K562 (cell line): Measurements from ENCODE around the gene RSPH6A. TPM values are rescaled to one million over a fixed set of nuclear protein-coding genes. Genes with fewer than 3 reads are reported as not detected.

ENCODE experiments used
- CCAR2 ChIP-seq: fragments of 200-400 bp; formaldehyde crosslinking; IDR thresholded peaks from 2 replicates; pipeline ENCODE4 v1.6.1; 2017; ENCODE audit warnings: mild to moderate bottlenecking, low read depth, low read length
- FOS ChIP-seq: IDR thresholded peaks from 3 replicates; pipeline ENCODE4 v1.6.1; 2011; ENCODE audit not compliant: insufficient read length; ENCODE audit errors: extremely low read depth
- FOXA1 ChIP-seq: fragments of 450-650 bp; IDR thresholded peaks from 2 replicates; pipeline ENCODE4 v1.6.1; 2016; ENCODE audit warnings: mild to moderate bottlenecking, borderline replicate concordance
- JUNB ChIP-seq: fragments of 450-650 bp; formaldehyde crosslinking; conservative IDR thresholded peaks from 2 replicates; pipeline ENCODE4 v1.4.0; 2020; ENCODE audit warnings: mild to moderate bottlenecking
- KLF13 ChIP-seq: fragments of 450-650 bp; IDR thresholded peaks from 2 replicates; pipeline ENCODE4 v1.6.1; 2016; ENCODE audit warnings: missing genetic modification characterization, low read depth, mild to moderate bottlenecking, missing compliant biosample characterization, moderate library complexity, borderline replicate concordance
- MTA3 ChIP-seq: fragments of 450-650 bp; formaldehyde crosslinking; IDR thresholded peaks from 2 replicates; pipeline ENCODE4 v1.6.1; 2017; ENCODE audit warnings: mild to moderate bottlenecking, borderline replicate concordance
- NFE2 ChIP-seq: IDR thresholded peaks from 2 replicates; pipeline ENCODE4 v1.6.1; 2014; ENCODE audit warnings: antibody characterized with exemption, low read depth
- NFXL1 ChIP-seq: fragments of 450-650 bp; formaldehyde crosslinking; IDR thresholded peaks from 2 replicates; pipeline ENCODE4 v1.4.0; 2021; ENCODE audit warnings: mild to moderate bottlenecking
- RHOXF2B ChIP-seq: fragments of 250-450 bp; sonication (Bioruptor Pico); conservative IDR thresholded peaks from 2 replicates; pipeline ENCODE4 v1.5.1; 2021
- SRSF1 ChIP-seq: fragments of 200-400 bp; formaldehyde crosslinking; IDR thresholded peaks from 2 replicates; pipeline ENCODE4 v1.6.1; 2017; ENCODE audit warnings: mild to moderate bottlenecking, low read depth, low read length, moderate library complexity
- ZFP36 ChIP-seq: fragments of 150-350 bp; IDR thresholded peaks from 2 replicates; pipeline ENCODE4 v1.6.1; 2018; ENCODE audit warnings: low read length, low read depth; ENCODE audit not compliant: partially characterized antibody
- ZNF408 ChIP-seq: fragments of 250-450 bp; sonication (Bioruptor Pico); IDR thresholded peaks from 2 replicates; pipeline ENCODE4 v1.4.0; 2020; ENCODE audit warnings: low read depth, mild to moderate bottlenecking, moderate library complexity
- ZNF644 ChIP-seq: fragments of 200-800 bp; sonication (Bioruptor generic); IDR thresholded peaks from 2 replicates; pipeline ENCODE4 v1.6.1; 2016; ENCODE audit warnings: low read depth, missing genetic modification characterization, missing compliant biosample characterization
- polyA plus RNA-seq, 8 experiments: library from polyadenylated mRNA; depleted of rRNA in 4 of 8; stranded (reverse) in 5 of 8; unstranded in 3 of 8; fragments of >200 nt; fragmentation: Nextera tagmentation in 2 of 8; fragmentation: Illumina TruSeq in 1 of 8; extraction: Ambion mirVana in 2 of 8; extraction: Trizol in 1 of 8; gene quantifications; 2 replicates each; pipeline versions ENCODE4 v1.2.1 to v1.2.3, GENCODE V29; 2011 to 2014; ENCODE audit warnings: inconsistent platforms in 1 of 8, missing spikeins in 1 of 8
- total RNA-seq, 7 experiments: library from RNA; depleted of rRNA in 6 of 7; stranded (reverse); fragments of >200 nt in 6 of 7; fragmentation: Illumina TruSeq in 2 of 7; extraction: Trizol in 2 of 7; gene quantifications; 2 replicates each; pipeline versions ENCODE4 v1.2.1 to v1.2.3, GENCODE V29; 2011 to 2021; ENCODE audit warnings: low replicate concordance in 1 of 7
- TF ChIP-seq, protein P1 (sequence below): IDR thresholded peaks from 2 replicates; pipeline ENCODE4 v1.6.1; 2012; ENCODE audit warnings: low read depth, low read length, improper control_type of control experiment, borderline replicate concordance
- TF ChIP-seq, protein P2 (sequence below): fragments of 250-450 bp; sonication (Bioruptor Pico); IDR thresholded peaks from 2 replicates; pipeline ENCODE4 v1.5.1; 2021; ENCODE audit warnings: mild to moderate bottlenecking
- TF ChIP-seq, protein P3 (sequence below): fragments of 450-650 bp; IDR thresholded peaks from 2 replicates; pipeline ENCODE4 v1.6.1; 2017; ENCODE audit warnings: antibody characterized with exemption, mild to moderate bottlenecking
- TF ChIP-seq, protein P4 (sequence below): sonication (generic); formaldehyde crosslinking; IDR thresholded peaks from 2 replicates; pipeline ENCODE4 v1.8.1; 2023; ENCODE audit warnings: mild to moderate bottlenecking, missing genetic modification reagents
- TF ChIP-seq, protein P5 (sequence below): sonication (generic); formaldehyde crosslinking; IDR thresholded peaks from 2 replicates; pipeline ENCODE4 v1.8.0; 2022; ENCODE audit warnings: mild to moderate bottlenecking, low read depth, missing genetic modification reagents

The RSPH6A gene
- total and polyA plus RNA-seq, 9 of the 15 experiments (the other 6 are each of a cell fraction or from before 2014, with no cell fraction given) = 0.03 to 0.15 (median 0.07) TPM; not detected in 5

DNA sequence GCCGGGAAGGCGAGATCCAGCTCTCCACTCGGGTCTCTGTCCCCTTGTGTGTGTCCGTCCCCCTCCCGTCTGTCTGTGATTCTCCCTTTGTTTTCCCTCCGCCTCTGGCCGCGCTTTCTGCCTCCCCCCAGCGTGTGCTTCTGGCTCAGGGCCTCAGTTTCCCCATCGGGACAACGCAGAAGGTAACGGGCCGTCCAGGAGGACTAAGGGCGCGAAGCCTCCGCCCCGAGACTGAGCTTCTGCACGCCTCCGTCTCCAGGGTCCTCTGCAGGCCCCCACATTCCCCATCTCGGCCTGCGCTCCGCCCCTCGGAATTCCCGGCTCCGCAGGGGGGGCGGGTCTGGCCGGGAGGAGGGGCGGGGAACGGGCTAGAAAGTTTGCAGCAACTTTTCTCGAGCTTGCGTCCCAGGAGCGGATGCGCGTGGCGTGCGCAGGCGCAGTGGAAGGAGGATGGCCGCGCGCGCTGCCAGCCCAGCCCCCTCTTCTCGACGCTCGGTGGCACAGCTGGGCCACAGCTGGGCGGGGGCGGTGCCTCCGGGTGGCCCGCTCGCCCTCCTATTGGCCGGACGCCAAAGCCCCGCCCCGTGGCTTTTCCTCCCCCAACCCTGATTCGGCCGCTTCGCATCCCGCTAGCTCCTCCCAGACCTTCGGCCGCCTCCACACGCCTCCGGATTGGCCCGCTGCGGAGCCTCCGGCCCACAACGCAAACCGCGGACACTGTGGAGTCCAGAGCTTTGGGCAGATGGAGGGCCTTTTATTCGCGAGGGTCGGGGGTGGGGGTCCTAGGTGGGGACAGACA lies 45.9 kb downstream of the RSPH6A start, which contains the start of gene SIX5 (continued):
- TF ChIP-seq MTA3 (peak; percentile 82; the same call in 1 of the 2 replicates), NFE2 (no peak), ZNF408 (CRISPR knock-in tag) (no peak), KLF13 (tag) (peak; percentile 90), ZFP36 (no peak), SRSF1 (0 out of 2 replicates have a peak, but pooled peaks have one; percentile 85), NFXL1 (CRISPR knock-in tag) (no peak), FOS (peak; percentile 55), ZNF644 (no peak), CCAR2 (no peak), JUNB (no peak), RHOXF2B (no peak), FOXA1 (no peak)
- TF ChIP-seq, protein P1, sequence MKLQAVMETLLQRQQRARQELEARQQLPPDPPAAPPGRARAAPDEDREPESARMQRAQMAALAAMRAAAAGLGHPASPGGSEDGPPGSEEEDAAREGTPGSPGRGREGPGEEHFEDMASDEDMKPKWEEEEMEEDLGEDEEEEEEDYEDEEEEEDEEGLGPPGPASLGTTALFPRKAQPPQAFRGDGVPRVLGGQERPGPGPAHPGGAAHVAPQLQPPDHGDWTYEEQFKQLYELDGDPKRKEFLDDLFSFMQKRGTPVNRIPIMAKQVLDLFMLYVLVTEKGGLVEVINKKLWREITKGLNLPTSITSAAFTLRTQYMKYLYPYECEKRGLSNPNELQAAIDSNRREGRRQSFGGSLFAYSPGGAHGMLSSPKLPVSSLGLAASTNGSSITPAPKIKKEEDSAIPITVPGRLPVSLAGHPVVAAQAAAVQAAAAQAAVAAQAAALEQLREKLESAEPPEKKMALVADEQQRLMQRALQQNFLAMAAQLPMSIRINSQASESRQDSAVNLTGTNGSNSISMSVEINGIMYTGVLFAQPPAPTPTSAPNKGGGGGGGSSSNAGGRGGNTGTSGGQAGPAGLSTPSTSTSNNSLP = no peak
- TF ChIP-seq, protein P2, sequence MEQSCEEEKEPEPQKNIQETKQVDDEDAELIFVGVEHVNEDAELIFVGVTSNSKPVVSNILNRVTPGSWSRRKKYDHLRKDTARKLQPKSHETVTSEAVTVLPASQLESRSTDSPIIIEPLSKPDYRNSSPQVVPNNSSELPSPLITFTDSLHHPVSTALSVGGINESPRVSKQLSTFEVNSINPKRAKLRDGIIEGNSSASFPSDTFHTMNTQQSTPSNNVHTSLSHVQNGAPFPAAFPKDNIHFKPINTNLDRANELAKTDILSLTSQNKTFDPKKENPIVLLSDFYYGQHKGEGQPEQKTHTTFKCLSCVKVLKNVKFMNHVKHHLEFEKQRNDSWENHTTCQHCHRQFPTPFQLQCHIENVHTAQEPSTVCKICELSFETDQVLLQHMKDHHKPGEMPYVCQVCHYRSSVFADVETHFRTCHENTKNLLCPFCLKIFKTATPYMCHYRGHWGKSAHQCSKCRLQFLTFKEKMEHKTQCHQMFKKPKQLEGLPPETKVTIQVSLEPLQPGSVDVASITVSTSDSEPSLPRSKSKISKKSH (CRISPR knock-in tag) = no peak
- TF ChIP-seq, protein P3, sequence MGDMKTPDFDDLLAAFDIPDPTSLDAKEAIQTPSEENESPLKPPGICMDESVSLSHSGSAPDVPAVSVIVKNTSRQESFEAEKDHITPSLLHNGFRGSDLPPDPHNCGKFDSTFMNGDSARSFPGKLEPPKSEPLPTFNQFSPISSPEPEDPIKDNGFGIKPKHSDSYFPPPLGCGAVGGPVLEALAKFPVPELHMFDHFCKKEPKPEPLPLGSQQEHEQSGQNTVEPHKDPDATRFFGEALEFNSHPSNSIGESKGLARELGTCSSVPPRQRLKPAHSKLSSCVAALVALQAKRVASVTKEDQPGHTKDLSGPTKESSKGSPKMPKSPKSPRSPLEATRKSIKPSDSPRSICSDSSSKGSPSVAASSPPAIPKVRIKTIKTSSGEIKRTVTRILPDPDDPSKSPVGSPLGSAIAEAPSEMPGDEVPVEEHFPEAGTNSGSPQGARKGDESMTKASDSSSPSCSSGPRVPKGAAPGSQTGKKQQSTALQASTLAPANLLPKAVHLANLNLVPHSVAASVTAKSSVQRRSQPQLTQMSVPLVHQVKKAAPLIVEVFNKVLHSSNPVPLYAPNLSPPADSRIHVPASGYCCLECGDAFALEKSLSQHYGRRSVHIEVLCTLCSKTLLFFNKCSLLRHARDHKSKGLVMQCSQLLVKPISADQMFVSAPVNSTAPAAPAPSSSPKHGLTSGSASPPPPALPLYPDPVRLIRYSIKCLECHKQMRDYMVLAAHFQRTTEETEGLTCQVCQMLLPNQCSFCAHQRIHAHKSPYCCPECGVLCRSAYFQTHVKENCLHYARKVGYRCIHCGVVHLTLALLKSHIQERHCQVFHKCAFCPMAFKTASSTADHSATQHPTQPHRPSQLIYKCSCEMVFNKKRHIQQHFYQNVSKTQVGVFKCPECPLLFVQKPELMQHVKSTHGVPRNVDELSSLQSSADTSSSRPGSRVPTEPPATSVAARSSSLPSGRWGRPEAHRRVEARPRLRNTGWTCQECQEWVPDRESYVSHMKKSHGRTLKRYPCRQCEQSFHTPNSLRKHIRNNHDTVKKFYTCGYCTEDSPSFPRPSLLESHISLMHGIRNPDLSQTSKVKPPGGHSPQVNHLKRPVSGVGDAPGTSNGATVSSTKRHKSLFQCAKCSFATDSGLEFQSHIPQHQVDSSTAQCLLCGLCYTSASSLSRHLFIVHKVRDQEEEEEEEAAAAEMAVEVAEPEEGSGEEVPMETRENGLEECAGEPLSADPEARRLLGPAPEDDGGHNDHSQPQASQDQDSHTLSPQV = no peak
- TF ChIP-seq, protein P4, sequence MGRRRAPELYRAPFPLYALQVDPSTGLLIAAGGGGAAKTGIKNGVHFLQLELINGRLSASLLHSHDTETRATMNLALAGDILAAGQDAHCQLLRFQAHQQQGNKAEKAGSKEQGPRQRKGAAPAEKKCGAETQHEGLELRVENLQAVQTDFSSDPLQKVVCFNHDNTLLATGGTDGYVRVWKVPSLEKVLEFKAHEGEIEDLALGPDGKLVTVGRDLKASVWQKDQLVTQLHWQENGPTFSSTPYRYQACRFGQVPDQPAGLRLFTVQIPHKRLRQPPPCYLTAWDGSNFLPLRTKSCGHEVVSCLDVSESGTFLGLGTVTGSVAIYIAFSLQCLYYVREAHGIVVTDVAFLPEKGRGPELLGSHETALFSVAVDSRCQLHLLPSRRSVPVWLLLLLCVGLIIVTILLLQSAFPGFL (CRISPR knock-in tag) = no peak
- TF ChIP-seq, protein P5, sequence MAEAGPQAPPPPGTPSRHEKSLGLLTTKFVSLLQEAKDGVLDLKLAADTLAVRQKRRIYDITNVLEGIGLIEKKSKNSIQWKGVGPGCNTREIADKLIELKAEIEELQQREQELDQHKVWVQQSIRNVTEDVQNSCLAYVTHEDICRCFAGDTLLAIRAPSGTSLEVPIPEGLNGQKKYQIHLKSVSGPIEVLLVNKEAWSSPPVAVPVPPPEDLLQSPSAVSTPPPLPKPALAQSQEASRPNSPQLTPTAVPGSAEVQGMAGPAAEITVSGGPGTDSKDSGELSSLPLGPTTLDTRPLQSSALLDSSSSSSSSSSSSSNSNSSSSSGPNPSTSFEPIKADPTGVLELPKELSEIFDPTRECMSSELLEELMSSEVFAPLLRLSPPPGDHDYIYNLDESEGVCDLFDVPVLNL (CRISPR knock-in tag) = 0 out of 2 replicates have a peak, but pooled peaks have one; percentile 18
